Muscle layer of colon (tissue), 2 donors: Measurements from ENCODE around the gene OLFM1.

Source experiments
- H3K27ac ChIP-seq: one replicate; pipeline ENCODE4 v1.7.0; 2013; ENCODE audit warnings: low read depth, mild to moderate bottlenecking, low read length, moderate library complexity
- H3K27me3 ChIP-seq, 2 donors: one replicate each; pipeline ENCODE4 v1.7.0; 2013; ENCODE audit warnings: low read length in 2 of 2, mild to moderate bottlenecking in 2 of 2; ENCODE audit not compliant: insufficient read depth in 2 of 2, control insufficient read depth in 1 of 2
- H3K36me3 ChIP-seq: one replicate; pipeline ENCODE4 v1.7.0; 2013; ENCODE audit warnings: mild to moderate bottlenecking, low read length; ENCODE audit not compliant: insufficient read depth
- H3K4me1 ChIP-seq: one replicate; pipeline ENCODE4 v1.7.0; 2013; ENCODE audit warnings: mild to moderate bottlenecking, low read length; ENCODE audit not compliant: insufficient read depth
- H3K4me3 ChIP-seq, 2 donors: one replicate each; pipeline ENCODE4 v1.7.0; 2013; ENCODE audit warnings: low read length in 2 of 2, low read depth in 1 of 2, mild to moderate bottlenecking in 1 of 2, moderate library complexity in 1 of 2
- H3K9ac ChIP-seq: one replicate; pipeline ENCODE4 v1.7.0; 2013; ENCODE audit warnings: low read length
- H3K9me3 ChIP-seq: one replicate; pipeline ENCODE4 v1.7.0; 2013; ENCODE audit warnings: mild to moderate bottlenecking, low read length
- donor health status: abdominal sarcoma.
- donor health status: Adenocarcinoma of cecum.

Gene OLFM1

GRCh38 chr9:135120249-135120648 lies 32.8 kb downstream of the OLFM1 start:
- H3K27me3 ChIP-seq = no peaks in the 10 kb centered on the region
- no peaks in the 10 kb centered on the region for H3K36me3 ChIP-seq
- H3K9me3 ChIP-seq = no peaks in the 10 kb centered on the region
- H3K9ac ChIP-seq = no peak overlapping the region
- H3K27ac ChIP-seq = no peak overlapping the region
- no peak overlapping the region for H3K4me3 ChIP-seq
- no peaks in the 10 kb centered on the region for H3K4me1 ChIP-seq

- Histone ChIP-seq H3K27me3 (no peaks in the 10 kb centered on the region), H3K36me3 (no peaks in the 10 kb centered on the region), H3K9ac (no peak overlapping the region), H3K4me3 (no peak overlapping the region), H3K4me1 (no peaks in the 10 kb centered on the region), H3K27ac (no peak overlapping the region), H3K9me3 (no peaks in the 10 kb centered on the region)
These were observed 34.8 kb downstream of the OLFM1 start for GRCh38 chr9:135122316-135122715.

- Histone ChIP-seq H3K27me3 (no peaks in the 10 kb centered on the region), H3K4me1 (no peaks in the 10 kb centered on the region), H3K4me3 (no peak overlapping the region), H3K36me3 (no peaks in the 10 kb centered on the region), H3K27ac (no peak overlapping the region), H3K9me3 (no peaks in the 10 kb centered on the region), H3K9ac (no peak overlapping the region)
These were observed 35.8 kb downstream of the OLFM1 start for GRCh38 chr9:135123126-135123772.

- Histone ChIP-seq H3K9ac (no peak overlapping the region), H3K27ac (no peak overlapping the region), H3K36me3 (no peaks in the 10 kb centered on the region), H3K4me1 (no peaks in the 10 kb centered on the region), H3K27me3 (no peaks in the 10 kb centered on the region), H3K4me3 (no peak overlapping the region), H3K9me3 (no peaks in the 10 kb centered on the region)
These were observed 36.3 kb downstream of the OLFM1 start for GRCh38 chr9:135123773-135124134.

GRCh38 chr9:135126451-135127187 lies 39.2 kb downstream of the OLFM1 start:
- Histone ChIP-seq H3K9ac (no peak overlapping the region), H3K4me3 (no peak overlapping the region), H3K36me3 (no peaks in the 10 kb centered on the region), H3K9me3 (no peaks in the 10 kb centered on the region), H3K27me3 (no peaks in the 10 kb centered on the region), H3K27ac (no peak overlapping the region), H3K4me1 (no peaks in the 10 kb centered on the region)

GRCh38 chr9:135127718-135128670 lies 40.5 kb downstream of the OLFM1 start:
- Histone ChIP-seq H3K4me1 (no peaks in the 10 kb centered on the region), H3K27ac (no peak overlapping the region), H3K9me3 (no peaks in the 10 kb centered on the region), H3K36me3 (no peaks in the 10 kb centered on the region), H3K9ac (no peak overlapping the region), H3K4me3 (no peak overlapping the region), H3K27me3 (peaks cover 0 to 7% of the 10 kb centered on the region in 2 donors)

GRCh38 chr9:135129137-135129695 lies 41.7 kb downstream of the OLFM1 start:
- Histone ChIP-seq H3K4me3 (no peak overlapping the region), H3K9me3 (no peaks in the 10 kb centered on the region), H3K4me1 (no peaks in the 10 kb centered on the region), H3K27me3 (peaks cover 0 to 18% of the 10 kb centered on the region in 2 donors), H3K36me3 (no peaks in the 10 kb centered on the region), H3K9ac (no peak overlapping the region), H3K27ac (no peak overlapping the region)

GRCh38 chr9:135130207-135130976 lies 42.9 kb downstream of the OLFM1 start:
- Histone ChIP-seq H3K27me3 (peaks cover 0 to 20% of the 10 kb centered on the region in 2 donors), H3K36me3 (no peaks in the 10 kb centered on the region), H3K4me1 (no peaks in the 10 kb centered on the region), H3K9ac (no peak overlapping the region), H3K9me3 (no peaks in the 10 kb centered on the region), H3K4me3 (no peak overlapping the region), H3K27ac (no peak overlapping the region)

GRCh38 chr9:135131488-135131887 lies 44.0 kb downstream of the OLFM1 start:
- no peak overlapping the region for H3K4me3 ChIP-seq
- H3K36me3 ChIP-seq = no peaks in the 10 kb centered on the region
- peaks cover 0 to 20% of the 10 kb centered on the region in 2 donors for H3K27me3 ChIP-seq
- H3K27ac ChIP-seq = no peak overlapping the region
- H3K9me3 ChIP-seq = no peaks in the 10 kb centered on the region
- H3K4me1 ChIP-seq = no peaks in the 10 kb centered on the region
- H3K9ac ChIP-seq = no peak overlapping the region

- Histone ChIP-seq H3K4me3 (no peak overlapping the region), H3K4me1 (no peaks in the 10 kb centered on the region), H3K9me3 (no peaks in the 10 kb centered on the region), H3K27me3 (peaks cover 0 to 20% of the 10 kb centered on the region in 2 donors), H3K27ac (no peak overlapping the region), H3K36me3 (no peaks in the 10 kb centered on the region), H3K9ac (no peak overlapping the region)
These were observed 44.5 kb downstream of the OLFM1 start for GRCh38 chr9:135132008-135132407.
